Measurements from ENCODE around the gene SLU7.

DNA sequence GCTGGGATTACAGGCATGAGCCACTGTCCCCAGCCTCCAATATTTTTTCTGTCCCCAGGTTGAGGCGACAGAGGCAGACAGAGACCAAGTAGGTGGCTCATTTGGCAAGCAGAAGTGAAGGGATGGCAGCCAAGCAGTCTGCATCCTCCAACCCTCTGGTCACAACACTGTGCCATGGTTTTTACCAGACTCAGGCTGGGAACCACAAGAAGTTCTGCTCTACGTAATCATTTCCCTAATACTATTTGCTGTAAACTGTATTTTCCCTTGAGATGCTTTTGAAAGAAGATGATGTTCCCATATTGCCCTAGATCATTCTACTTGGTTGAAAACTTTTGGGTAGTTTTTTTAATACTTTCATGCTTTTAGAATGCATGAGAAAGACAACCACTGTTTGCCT lies 43.3 kb upstream of the SLU7 start:
- no peak for TF ChIP-seq REST (IDR thresholded peaks at IDR 0.05; ENCODE audit: insufficient read depth in 1 of 2, low read depth in 2 of 2, low read length in 2 of 2)
- no peak for TF ChIP-seq TAF1 (IDR thresholded peaks at IDR 0.05; ENCODE audit: borderline replicate concordance, insufficient read depth, low read length)
